HG02938 (cell line): ENCODE data around the gene GPR141.
"Not testable (repeated sequence)": the region's sequence is repeated elsewhere in the genome, so short reads cannot be mapped to it uniquely, and the experiment has no call there.

Experiments used
- ATAC-seq: cut with Tn5 transposase; IDR thresholded peaks from one replicate; pipeline ENCODE4 v1.9.1; 2021; ENCODE audit warnings: mild to moderate bottlenecking, moderate library complexity; ENCODE audit not compliant: unreplicated experiment

GPR141 gene

GRCh38 chr7:37686556-37687345, 3.2 kb downstream of the GPR141 start:
- ATAC-seq: no peak

GRCh38 chr7:37690206-37690605, 6.6 kb downstream of the GPR141 start:
- no peak for ATAC-seq

- no peak for ATAC-seq
Measured at GRCh38 chr7:37694208-37695094, 10.9 kb downstream of the GPR141 start.

DNA sequence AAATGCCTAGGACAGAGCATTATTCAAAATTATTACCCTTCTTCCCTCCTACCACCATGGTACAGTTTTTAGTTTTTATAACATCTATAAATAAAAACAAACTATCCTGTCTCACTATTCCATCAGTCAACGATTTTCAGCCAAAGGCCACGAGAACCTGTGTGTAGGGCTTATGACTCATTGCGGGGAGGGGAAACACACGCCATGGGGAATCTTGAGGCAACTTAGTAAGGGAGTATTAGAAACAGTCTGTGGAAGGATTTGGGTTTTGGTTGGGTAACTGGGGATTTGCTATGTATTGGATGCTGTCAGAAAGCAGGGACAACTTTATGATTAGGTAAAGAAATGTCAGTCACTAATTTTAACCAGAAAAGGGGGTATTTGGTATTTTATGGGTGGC, 14.7 kb downstream of the GPR141 start:
- no peak for ATAC-seq

DNA sequence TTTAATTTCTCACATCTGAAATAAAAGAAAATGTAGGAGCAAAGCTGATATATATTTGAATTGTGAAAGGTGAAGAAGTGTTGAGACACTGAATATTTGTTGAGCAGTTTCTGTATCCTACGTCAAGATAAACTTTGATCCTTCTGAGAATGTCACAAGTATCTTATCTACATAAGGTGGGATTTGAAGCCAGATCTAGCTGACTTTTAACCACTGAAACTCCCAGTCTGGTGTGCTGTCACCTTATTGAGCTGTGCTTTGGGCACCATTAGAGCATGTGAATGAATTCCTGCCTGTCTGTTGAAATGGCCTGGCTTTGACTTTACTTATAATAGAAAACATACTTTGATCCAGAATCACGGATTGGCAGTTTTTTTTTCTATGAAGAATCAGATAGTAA, 15.2 kb downstream of the GPR141 start:
- no peak for ATAC-seq

GRCh38 chr7:37701769-37702168, 18.2 kb downstream of the GPR141 start:
- no peak for ATAC-seq

DNA sequence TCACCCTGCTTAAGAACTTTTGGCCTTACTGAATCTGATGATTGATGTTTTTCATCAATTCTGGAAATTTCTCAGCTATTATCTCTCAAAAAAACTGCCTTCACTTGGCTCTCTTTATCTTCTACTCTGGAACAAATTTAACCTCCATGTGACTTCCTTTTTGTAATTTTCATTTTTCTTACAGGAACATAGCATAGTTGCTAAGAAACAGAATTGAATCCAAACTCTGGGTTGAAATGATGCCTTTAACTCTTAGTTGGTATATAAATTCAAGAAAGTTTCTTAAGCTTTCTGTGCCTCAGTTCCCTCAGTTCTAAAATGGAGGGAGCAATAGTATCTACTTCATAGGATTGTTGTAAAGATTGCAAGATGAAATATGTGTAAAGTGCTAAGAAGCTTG, 19.8 kb downstream of the GPR141 start:
- ATAC-seq: no peak

DNA sequence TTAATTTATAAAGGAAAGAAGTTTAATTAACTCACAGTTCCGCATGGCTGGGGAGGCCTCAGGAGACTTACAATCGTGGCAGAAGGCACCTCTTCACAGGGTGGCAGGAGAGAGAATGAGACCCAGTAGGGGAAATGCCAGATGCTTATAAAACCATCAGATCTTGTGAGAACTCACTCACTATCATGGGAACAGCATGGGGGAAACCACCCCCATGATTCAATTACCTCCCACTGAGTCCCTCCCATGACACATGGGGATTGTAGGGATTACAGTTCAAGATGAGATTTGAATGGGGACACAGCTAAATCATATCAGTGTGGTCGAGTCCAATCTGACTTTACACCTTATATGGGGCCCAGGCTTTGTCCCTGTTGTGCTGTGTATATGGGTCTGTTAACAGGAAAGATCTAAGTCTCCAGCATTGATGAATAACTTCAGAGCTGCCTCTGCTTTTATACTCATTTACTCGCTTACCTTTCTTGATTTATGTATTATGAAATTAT, 20.8 kb downstream of the GPR141 start:
- not testable (repeated sequence) for ATAC-seq

- ATAC-seq: no peak
Measured at GRCh38 chr7:37705976-37706375, 22.4 kb downstream of the GPR141 start.

GRCh38 chr7:37706804-37707203, 23.2 kb downstream of the GPR141 start:
- no peak for ATAC-seq

DNA sequence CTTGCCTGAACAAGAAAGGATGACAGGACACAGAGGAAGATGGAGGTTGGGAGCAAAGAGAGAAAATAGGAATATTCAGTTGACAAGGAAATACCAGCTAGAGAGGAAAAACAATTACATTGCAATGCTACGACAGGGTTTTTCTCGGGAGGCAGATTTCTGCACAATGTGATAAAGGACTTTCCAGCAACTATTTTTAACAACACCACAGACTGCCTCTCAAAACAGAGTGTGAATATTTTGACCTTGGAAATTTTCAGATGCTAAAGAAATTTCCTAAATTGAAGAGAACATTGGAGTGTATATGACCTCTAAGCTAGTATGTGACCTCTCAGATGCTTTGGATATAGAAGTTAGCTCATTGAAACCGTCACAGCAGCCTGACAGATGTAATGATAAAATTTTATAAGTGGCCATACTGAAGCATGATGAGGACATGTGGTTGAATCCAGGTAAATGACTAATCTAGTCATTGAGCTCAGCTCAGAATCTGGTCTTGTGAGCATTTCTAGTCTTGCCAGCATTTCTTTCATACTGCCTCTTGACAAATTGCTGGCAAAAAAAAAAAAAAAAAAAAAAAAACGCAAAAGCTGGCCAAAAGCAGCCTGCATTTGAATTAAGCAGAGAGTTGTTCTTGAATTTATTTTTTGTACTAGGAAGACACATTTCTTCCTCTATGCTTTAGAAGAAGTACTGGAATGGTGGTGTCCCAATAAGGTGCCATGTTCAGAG, 24.4 kb downstream of the GPR141 start:
- ATAC-seq: no peak

DNA sequence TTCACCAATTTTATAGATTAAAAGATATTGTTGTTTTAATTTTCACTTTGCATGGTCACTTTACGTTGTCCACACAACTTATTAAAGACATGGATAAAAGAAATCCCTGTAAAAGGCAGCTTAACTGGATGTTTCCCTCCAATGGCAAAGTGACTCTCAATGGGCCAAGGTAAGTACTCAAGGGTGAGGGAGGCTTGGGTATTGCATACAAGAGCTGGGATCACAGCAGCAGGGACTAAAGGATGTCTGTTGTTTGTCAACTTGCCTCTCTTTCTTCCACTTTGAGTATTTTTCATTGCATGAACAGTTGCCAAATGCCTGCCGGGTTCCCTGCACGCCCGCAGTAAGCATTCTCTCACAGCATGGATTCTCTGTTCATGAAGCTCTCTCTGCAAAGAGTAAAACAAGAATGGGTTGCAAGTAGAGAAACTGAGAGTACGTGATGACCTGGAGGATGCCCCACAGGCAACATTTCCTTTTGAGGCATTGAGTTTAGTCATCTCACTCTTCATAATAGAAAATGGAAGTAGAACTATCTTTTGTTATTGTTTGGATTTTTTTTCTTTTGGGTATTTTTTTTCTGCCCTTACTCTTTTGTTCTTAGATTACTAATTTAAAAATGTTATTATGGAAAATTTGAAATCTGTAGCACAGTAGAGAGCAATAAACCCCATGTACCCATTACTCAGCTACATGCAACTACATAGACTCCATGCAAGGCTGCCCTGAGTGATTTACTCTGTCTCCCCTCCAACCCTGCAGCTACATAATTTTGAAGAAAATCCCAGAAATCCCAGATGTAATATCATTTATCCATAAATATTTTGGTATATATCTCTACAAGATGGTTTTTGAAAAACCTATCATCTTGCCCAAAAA, 26.3 kb downstream of the GPR141 start:
- ATAC-seq: peak; percentile 98

- no peak for ATAC-seq
Measured at GRCh38 chr7:37713613-37714012, 30.0 kb downstream of the GPR141 start.

GRCh38 chr7:37714606-37715005, 31.0 kb downstream of the GPR141 start:
- ATAC-seq: no peak

DNA sequence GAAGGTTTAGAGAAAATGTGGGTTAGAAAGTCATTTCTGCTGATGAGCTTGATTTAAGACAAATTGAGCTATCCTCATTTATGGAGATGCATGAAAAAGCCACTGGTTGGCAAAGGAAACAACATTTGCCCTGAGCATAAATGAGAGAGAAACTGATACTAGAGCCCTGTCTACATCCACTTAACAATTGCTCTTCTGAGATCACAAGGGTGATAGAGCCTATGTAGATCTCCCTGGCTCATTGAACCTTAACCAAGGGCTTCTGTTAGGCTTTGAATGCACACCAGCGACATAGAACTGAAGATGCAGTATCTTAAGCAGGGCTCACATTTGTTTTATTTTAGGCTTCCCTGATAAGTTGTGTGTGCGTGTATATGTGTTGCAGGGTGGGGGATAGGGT, 35.0 kb downstream of the GPR141 start:
- ATAC-seq: peak; percentile 74

GRCh38 chr7:37719077-37719476, 35.5 kb downstream of the GPR141 start:
- peak; percentile 89 for ATAC-seq

DNA sequence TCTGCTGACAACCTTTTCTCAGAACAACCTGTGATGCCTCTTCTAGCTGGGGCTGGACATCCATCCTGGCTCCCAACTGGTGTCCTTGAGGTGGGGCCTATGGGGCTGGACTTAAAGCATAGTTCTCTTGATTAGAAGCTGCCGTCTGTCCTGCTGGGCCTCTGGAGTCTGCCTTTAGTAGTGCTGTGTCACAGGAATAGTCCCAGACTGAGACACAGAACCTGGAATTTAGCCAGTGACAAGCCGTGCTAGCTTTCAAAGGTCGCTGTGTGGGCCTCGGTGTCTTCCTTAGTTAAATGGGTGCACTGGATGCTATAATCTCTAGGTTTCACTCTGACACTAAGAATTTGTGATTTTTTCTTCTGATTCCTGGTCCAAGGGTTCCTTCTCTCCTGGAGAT, 41.2 kb downstream of the GPR141 start:
- ATAC-seq: no peak

DNA sequence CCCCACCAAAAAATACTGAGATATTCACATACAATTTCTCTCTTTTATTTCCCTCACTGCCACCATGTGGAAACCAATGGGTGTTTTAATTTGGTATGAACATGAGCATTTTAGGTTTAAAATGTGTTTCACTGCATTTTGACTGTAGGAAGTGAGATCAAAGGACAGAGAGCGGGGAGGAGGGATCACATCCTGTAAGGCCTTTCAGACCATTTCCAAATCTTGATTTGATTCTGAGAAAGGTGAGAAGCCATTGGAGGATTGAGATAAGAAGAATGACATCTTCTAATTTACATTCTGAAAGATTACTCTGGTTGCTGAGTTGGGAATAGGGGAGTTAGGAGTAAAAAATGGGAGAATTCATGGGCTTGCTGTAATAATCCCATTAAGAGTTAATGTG, 42.5 kb downstream of the GPR141 start:
- ATAC-seq: no peak

GRCh38 chr7:37728747-37729146, 45.2 kb downstream of the GPR141 start:
- no peak for ATAC-seq

- ATAC-seq: no peak
Measured at GRCh38 chr7:37729181-37729580, 45.6 kb downstream of the GPR141 start.
